MM.1S (cell line): ENCODE measurements around the gene MAD2L1BP.

Source experiments
- CTCF ChIP-seq: fragments of 300-600 bp; sonication (generic); IDR thresholded peaks from 2 replicates; pipeline ENCODE4 v1.5.1; 2016; ENCODE audit warnings: antibody characterized with exemption, low read length, mixed read lengths
- EZH2 ChIP-seq: fragments of 300-600 bp; sonication (generic); optimal IDR thresholded peaks from 2 replicates; pipeline ENCODE3; 2017; ENCODE audit warnings: low read depth, mild to moderate bottlenecking, antibody characterized with exemption, low read length, mixed read lengths

GRCh38 chr6:43628393-43629103 lies 7.1 kb upstream of the MAD2L1BP start:
- TF ChIP-seq EZH2 (no peak), CTCF (no peak)
